Endothelial cell of umbilical vein (primary cell): ENCODE results near the gene GOLGA1. TPM values are rescaled to one million over a fixed set of nuclear protein-coding genes. Genes with fewer than 3 reads are reported as not detected.

Experiments used
- BruUV-seq: library from RNA; stranded (reverse); fragments of 400-500 nt; replicated peaks from 2 replicates; lab custom pipeline; 2021; lab: Mats Ljungman, UMichigan
- CTCF ChIA-PET: fragments of 300-600, 350-600 bp; sonication (Branson Sonifier 250); formaldehyde crosslinking; loops from one replicate; lab custom pipeline; 2021; ENCODE audit warnings: antibody characterized with exemption, inconsistent platforms; lab: Charles Lee
- POLR2A ChIA-PET: fragments of 300-600, 350-600 bp; sonication (Branson Sonifier 250); formaldehyde crosslinking; loops from one replicate; lab custom pipeline; 2021; ENCODE audit warnings: antibody characterized with exemption, inconsistent platforms; lab: Charles Lee
- DNase-seq: peaks from one replicate; pipeline ENCODE4 v3.0.0-alpha.2; 2011; ENCODE audit warnings: low read depth, low spot score
- FAIRE-seq: peaks from 2 replicates; lab custom pipeline; 2011; peaks lifted over from hg19 to GRCh38; lab: Jason Lieb, UNC
- H2AFZ ChIP-seq: 2 replicates; pipeline ENCODE4 v1.6.0; 2012; ENCODE audit warnings: low read depth, low read length, control low read depth, inconsistent platforms
- H3K27ac ChIP-seq: 2 replicates; pipeline ENCODE4 v1.5.1; 2011; ENCODE audit warnings: low read depth, mild to moderate bottlenecking, control low read depth, low read length, moderate library complexity; ENCODE audit not compliant: insufficient read depth
- H3K27me3 ChIP-seq, 2 experiments: 2 replicates each; pipeline versions ENCODE4 v1.6.0 to v1.6.1; 2011; ENCODE audit warnings: low read length in 2 of 2, mixed read lengths in 1 of 2; ENCODE audit not compliant: control insufficient read depth in 2 of 2, insufficient read depth in 2 of 2
- H3K36me3 ChIP-seq, 2 experiments: 2 replicates in 1 of 2; 3 replicates in 1 of 2; pipeline ENCODE4 v1.5.1; 2011; ENCODE audit warnings: low read length in 2 of 2, mild to moderate bottlenecking in 1 of 2, moderate library complexity in 1 of 2; ENCODE audit not compliant: control insufficient read depth in 2 of 2, insufficient read depth in 2 of 2; ENCODE audit errors: extremely low read depth in 1 of 2
- H3K4me1 ChIP-seq: 3 replicates; pipeline ENCODE4 v1.5.1; 2011; ENCODE audit warnings: mild to moderate bottlenecking, low read length; ENCODE audit not compliant: control insufficient read depth, insufficient read depth; ENCODE audit errors: extremely low read depth
- H3K4me2 ChIP-seq: 2 replicates; pipeline ENCODE4 v1.6.1; 2011; ENCODE audit warnings: low read length, control low read depth, mixed read lengths; ENCODE audit not compliant: insufficient read depth
- H3K4me3 ChIP-seq, 3 experiments: fragments of 200-600 bp in 1 of 3; sonication (generic), shearing (Covaris generic) in 1 of 3; replicated peaks in 1 of 3; 2 replicates each; pipeline ENCODE4 v1.5.1; 2011 to 2016; ENCODE audit warnings: control low read depth in 3 of 3, low read length in 3 of 3, mild to moderate bottlenecking in 2 of 3, inconsistent platforms in 1 of 3, low read depth in 1 of 3, moderate library complexity in 1 of 3; ENCODE audit not compliant: insufficient read depth in 1 of 3
- H3K79me2 ChIP-seq: 2 replicates; pipeline ENCODE4 v1.6.0; 2012; ENCODE audit warnings: low read length, inconsistent platforms; ENCODE audit not compliant: control insufficient read depth, insufficient read depth
- H3K9ac ChIP-seq: replicated peaks from 2 replicates; pipeline ENCODE3; 2011; ENCODE audit warnings: low read length, control low read depth; ENCODE audit not compliant: insufficient read depth; ENCODE audit errors: extremely low read depth
- H3K9me1 ChIP-seq: replicated peaks from 3 replicates; pipeline ENCODE4 v1.6.0; 2011; ENCODE audit warnings: mild to moderate bottlenecking, low read length; ENCODE audit not compliant: control insufficient read depth, insufficient read depth; ENCODE audit errors: extremely low read depth
- H3K9me3 ChIP-seq: replicated peaks from 2 replicates; pipeline ENCODE4 v1.5.1; 2012; ENCODE audit warnings: low read length, inconsistent platforms; ENCODE audit not compliant: control insufficient read depth, insufficient read depth
- H4K20me1 ChIP-seq: replicated peaks from 2 replicates; pipeline ENCODE3; 2011; ENCODE audit warnings: mild to moderate bottlenecking, low read length; ENCODE audit not compliant: control insufficient read depth, insufficient read depth; ENCODE audit errors: extremely low read depth
- CTCF ChIP-seq, 2 donors: IDR thresholded peaks; 1 replicate in 1 of 2; 2 replicates in 1 of 2; pipeline ENCODE4 v1.5.1; 2011; ENCODE audit warnings: low read length in 2 of 2, mild to moderate bottlenecking in 2 of 2, moderate library complexity in 2 of 2, control low read depth in 1 of 2, inconsistent platforms in 1 of 2, low read depth in 1 of 2; ENCODE audit not compliant: insufficient read depth in 1 of 2; ENCODE audit errors: extremely low read depth in 1 of 2
- EZH2 ChIP-seq: IDR thresholded peaks from 2 replicates; pipeline ENCODE4 v1.6.1; 2012; ENCODE audit warnings: borderline replicate concordance, low read depth, mild to moderate bottlenecking, moderate library complexity, low read length, inconsistent platforms; ENCODE audit not compliant: severe bottlenecking
- FOS ChIP-seq: IDR thresholded peaks from 2 replicates; pipeline ENCODE4 v1.6.1; 2011; ENCODE audit warnings: mild to moderate bottlenecking, low read length, moderate library complexity, borderline replicate concordance; ENCODE audit not compliant: insufficient read depth
- GATA2 ChIP-seq: IDR thresholded peaks from 2 replicates; pipeline ENCODE4 v1.7.0; 2011; ENCODE audit warnings: low read depth, mild to moderate bottlenecking, moderate library complexity, mixed read lengths, low read length; ENCODE audit not compliant: insufficient read length, insufficient read depth
- JUN ChIP-seq: IDR thresholded peaks from 2 replicates; pipeline ENCODE4 v1.6.1; 2011; ENCODE audit warnings: borderline replicate concordance, low read depth; ENCODE audit not compliant: insufficient read length, insufficient read depth
- MAX ChIP-seq: IDR thresholded peaks from 2 replicates; pipeline ENCODE4 v1.6.1; 2011; ENCODE audit not compliant: insufficient read depth, insufficient read length
- MYC ChIP-seq: IDR thresholded peaks from one replicate; pipeline ENCODE4 v1.6.1; 2011; ENCODE audit warnings: mild to moderate bottlenecking, low read depth, low read length
- POLR2A ChIP-seq: IDR thresholded peaks from 2 replicates; pipeline ENCODE4 v1.6.1; 2012; ENCODE audit warnings: low read depth, mild to moderate bottlenecking, control low read depth, low read length
- POLR2AphosphoS5 ChIP-seq: IDR thresholded peaks from 2 replicates; pipeline ENCODE4 v1.6.1; 2012; ENCODE audit warnings: low read depth, mild to moderate bottlenecking, control low read depth, low read length, moderate library complexity; ENCODE audit not compliant: insufficient read depth
- dilution Hi-C: fragments of 300-500 bp; cut with MboI; formaldehyde crosslinking; loops from one replicate; pipeline ENCODE4 v1.15.0; 2019; ENCODE audit warnings: low sequenced_read_pairs; ENCODE audit not compliant: extremely low pct_ligation_motif_present
- intact Hi-C: fragments of 100-400 bp; cut with micrococcal nuclease; formaldehyde crosslinking; loops from one replicate; pipeline ENCODE4 v1.10.0; 2022
- polyA plus RNA-seq, 4 experiments: library from polyadenylated mRNA; depleted of rRNA in 3 of 4; stranded (reverse) in 3 of 4; unstranded in 1 of 4; fragments of >200 nt; gene quantifications; 2 replicates each; pipeline versions ENCODE4 v1.2.1 to v1.2.3, GENCODE V29; 2011 to 2012; ENCODE audit warnings: missing spikeins in 1 of 4
- total RNA-seq: library from RNA; stranded (reverse); gene quantifications from 2 replicates; pipeline ENCODE4 v1.2.3, GENCODE V29; 2021

Gene GOLGA1
- total and polyA plus RNA-seq, 2 donors (not counting 3 experiments of a cell fraction or from before 2014, with no cell fraction given): 13.1 to 19.9 TPM

- TF ChIP-seq MAX (no peak), FOS (no peak), GATA2 (no peak), CTCF (IDR thresholded peaks at IDR 0.05; ENCODE audit: extremely low read depth in 1 of 2, insufficient read depth in 1 of 2, low read depth in 1 of 2, low read length in 2 of 2) (no peak), MYC (no peak), JUN (no peak), POLR2AphosphoS5 (no peak), POLR2A (no peak), EZH2 (no peak)
- Histone ChIP-seq H4K20me1 (no peaks in the 10 kb centered on the region), H3K9me3 (no peaks in the 10 kb centered on the region), H3K4me1 (no peaks in the 10 kb centered on the region), H3K27ac (no peak overlapping the region), H3K79me2 (no peaks in the 10 kb centered on the region), H3K9me1 (no peaks in the 10 kb centered on the region), H3K27me3 (no peaks in the 10 kb centered on the region), H3K4me3 (no peak overlapping the region), H3K36me3 (no peaks in the 10 kb centered on the region), H3K9ac (no peak overlapping the region), H2AFZ (no peak overlapping the region), H3K4me2 (no peak overlapping the region)
- BruUV-seq: no TSS peak
- CTCF ChIA-PET: no interaction called here
- FAIRE-seq (no peak), DNase-seq (no peak)
- POLR2A ChIA-PET: no interaction called here
- intact Hi-C loops (no loop called here), dilution Hi-C loops (no loop called here)
Measured at GRCh38 chr9:124964056-124964455, 23.2 kb upstream of the GOLGA1 start.
